GM10266 (cell line): ENCODE results near the gene UBASH3B.

Source experiments
- DNase-seq: peaks from one replicate; pipeline ENCODE4 v3.0.0; 2012; ENCODE audit errors: extremely low spot score
- TF ChIP-seq, protein P1 (sequence below): IDR thresholded peaks from 2 replicates; pipeline ENCODE4 v1.5.1; 2012; ENCODE audit warnings: mild to moderate bottlenecking, low read depth; ENCODE audit not compliant: control insufficient read depth, insufficient read depth; ENCODE audit errors: missing control alignments

UBASH3B gene

DNA sequence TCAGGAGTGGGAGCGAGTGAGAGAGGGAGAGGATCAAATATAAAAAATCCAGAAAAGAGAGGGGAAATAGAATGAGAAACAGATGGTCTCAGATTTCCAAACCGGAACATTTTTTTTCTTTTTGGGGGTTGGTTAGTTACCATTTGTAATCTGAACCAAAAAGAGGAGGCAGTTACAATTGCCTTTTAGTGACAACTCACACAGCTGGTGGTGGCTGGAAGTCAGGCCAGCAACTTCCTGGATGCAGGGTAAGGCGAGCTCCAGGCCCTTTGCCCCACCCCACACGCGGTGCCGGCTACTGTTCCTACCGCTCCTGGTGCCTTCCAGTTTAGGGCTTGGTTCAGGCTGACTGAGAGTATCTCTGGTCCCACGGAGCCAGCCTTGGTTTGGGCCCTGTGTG lies 21.0 kb upstream of the UBASH3B start:
- DNase-seq: no peak
- TF ChIP-seq, protein P1, sequence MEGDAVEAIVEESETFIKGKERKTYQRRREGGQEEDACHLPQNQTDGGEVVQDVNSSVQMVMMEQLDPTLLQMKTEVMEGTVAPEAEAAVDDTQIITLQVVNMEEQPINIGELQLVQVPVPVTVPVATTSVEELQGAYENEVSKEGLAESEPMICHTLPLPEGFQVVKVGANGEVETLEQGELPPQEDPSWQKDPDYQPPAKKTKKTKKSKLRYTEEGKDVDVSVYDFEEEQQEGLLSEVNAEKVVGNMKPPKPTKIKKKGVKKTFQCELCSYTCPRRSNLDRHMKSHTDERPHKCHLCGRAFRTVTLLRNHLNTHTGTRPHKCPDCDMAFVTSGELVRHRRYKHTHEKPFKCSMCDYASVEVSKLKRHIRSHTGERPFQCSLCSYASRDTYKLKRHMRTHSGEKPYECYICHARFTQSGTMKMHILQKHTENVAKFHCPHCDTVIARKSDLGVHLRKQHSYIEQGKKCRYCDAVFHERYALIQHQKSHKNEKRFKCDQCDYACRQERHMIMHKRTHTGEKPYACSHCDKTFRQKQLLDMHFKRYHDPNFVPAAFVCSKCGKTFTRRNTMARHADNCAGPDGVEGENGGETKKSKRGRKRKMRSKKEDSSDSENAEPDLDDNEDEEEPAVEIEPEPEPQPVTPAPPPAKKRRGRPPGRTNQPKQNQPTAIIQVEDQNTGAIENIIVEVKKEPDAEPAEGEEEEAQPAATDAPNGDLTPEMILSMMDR: no peak

DNA sequence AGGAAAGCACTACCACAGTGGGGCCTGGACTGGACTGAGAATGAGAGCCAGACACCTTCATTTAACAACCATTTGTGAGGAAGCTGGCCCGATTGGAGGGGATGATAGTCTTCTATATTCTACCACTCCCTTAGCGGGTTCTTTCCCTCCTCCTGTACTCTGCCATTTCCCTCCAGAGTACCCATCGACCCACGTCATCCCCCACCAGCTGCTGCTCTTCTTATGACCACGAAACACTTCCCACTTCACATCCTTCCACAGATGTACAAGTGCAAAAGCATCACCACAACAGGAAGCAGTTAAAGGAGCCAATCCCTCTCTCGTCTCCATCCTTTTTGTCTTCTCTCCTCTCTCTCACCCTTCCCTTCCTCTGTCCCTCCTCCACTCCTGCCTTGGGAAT lies 18.0 kb upstream of the UBASH3B start:
- no peak for DNase-seq
- TF ChIP-seq, protein P1: no peak

DNA sequence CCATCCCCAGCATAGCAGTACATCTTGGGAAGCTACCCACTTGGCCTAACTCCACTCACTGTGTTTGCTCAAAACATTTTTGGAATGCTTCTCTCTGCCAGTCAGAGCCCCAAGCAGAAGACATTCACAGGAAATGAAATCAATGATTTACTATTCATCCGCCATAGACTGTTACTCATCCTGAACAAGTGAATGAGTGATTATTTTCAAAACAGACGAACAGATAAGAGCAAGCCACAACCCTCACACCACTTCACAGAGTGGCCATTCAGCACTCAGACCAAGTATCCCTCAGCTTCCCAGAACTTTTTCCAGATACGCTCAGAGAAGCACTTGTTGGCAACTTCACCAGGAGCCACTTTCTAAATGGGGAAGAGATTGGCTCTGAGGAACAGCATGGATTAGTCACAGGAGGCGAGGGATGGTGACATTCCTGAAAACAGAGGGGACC lies 13.0 kb upstream of the UBASH3B start:
- TF ChIP-seq, protein P1: no peak
- no peak for DNase-seq

DNA sequence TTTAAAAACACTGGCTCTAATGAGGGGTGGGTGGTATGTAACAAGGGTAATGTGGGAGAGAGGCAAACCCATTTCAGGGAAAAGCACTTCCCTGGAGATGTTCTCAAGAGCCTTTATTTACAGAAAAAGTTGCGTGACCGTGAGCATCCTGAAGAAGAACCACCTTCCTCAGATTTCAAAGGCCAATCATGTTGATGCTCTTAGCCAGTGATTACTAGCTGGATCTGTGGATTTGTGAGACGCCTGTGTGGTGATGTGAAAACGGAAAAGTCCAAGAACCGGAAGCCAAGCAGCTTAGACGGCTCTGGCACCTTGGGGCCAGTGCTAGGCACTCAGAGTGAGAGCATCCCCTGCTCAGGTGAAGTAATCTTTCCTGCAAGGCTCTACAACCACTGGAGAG lies 12.6 kb upstream of the UBASH3B start:
- TF ChIP-seq, protein P1: no peak
- DNase-seq: no peak

DNA sequence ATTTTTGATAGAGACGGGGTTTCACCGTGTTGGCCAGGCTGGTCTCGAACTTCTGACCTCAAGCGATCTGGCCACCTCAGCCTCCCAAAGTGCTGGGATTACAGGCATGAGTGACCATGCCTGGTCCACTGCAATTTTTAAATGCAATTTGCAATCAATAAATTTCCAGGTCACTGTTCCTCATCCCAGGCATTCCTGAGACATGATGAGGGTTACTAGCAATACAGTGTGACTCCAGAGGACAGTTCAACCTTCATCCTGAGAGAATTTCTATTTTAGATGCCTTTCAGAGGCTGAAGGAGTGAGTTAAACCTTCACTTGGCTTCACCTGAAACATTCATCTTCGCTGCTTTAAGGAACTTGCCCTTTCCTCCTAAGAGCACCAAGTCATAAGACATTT lies 9.7 kb upstream of the UBASH3B start:
- no peak for DNase-seq
- TF ChIP-seq, protein P1: no peak

DNA sequence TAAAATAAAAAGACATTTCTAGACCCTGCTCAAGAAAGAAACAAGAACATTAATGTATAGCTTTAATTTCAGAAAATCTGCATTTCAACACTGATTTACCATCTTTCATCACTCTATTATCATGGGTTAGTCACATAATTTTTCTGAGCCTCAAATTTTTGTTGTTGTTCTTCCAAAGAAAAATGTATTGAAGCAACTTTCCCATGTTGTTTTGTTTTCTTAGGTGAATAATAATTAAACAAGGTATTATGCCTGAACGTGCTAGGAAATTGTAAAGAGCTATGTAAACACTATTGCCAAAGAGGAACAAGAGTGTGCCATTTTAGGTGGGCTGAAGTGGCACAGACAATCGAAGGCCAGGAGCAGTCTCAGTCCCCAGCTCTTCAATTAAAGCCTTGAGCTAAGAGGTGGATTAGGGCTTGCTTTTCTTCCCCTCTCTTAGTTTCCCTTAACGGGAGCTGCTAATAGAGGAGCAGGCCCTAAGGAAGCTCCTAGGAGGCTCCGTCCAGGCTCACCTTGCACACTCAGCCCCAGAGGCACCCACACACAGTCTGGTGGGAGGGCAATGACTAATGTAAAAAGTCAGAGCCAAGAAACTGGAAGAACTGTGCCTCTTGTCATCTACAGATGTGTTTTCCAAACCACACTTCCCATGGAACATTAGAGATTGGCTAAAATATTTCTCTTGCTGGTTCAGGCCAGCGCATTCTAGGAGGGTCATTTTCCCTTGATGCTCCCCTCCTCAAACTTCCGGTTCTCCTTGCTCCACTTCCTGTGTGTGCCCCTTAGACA lies 8.8 kb upstream of the UBASH3B start:
- DNase-seq: no peak
- TF ChIP-seq, protein P1: no peak

DNA sequence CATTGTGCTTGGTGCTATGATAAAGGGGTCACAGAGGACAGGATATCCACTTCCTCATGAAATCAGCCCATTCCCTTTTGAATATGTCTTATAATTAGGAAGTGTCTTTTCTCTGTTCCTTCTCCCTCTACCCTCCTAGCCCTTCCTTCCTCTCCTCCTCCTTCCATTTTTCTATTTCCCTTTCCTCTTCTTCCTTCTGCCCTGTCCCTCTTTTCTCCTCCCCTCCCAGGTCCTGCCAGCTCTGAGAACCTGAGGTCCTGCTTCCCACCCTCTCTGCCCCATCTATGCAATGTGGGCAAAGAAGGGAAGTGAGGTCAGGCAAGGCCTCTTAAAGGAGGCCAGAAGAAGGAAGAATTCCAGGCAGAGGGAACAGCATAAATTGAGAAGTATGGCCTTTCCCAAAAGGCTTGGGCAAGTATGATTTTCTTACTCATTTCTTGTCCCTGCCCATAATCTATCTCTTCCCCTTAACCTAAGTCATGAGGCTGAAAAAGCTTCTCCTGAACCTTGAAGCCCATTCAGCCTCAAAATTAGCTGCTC lies 7.7 kb upstream of the UBASH3B start:
- TF ChIP-seq, protein P1: no peak

More for the DNA sequence above, 7.7 kb upstream of the UBASH3B start:
- no peak for DNase-seq
